ENCODE measurements around the gene TSC1.

The TSC1 gene

DNA sequence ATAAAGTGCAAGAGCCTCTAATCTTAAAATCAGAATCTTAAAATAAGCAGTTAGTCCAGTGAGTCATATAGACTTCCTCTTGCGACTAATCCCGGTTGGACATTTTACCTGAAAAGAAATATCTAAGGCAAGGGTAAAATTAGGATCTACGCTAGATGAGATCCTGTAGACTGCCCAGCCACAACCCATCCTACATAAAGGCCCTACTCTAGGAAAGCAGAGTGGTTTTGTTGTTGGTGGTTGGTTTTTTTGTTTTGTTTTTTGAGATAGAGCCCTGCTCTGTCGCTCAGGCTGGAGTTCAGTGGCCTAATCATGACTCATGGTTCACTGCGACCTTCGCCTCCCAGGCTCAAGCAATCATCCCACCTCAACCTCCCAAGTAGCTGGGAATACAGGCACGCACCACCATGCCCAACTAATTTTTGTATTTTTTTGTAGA, 6.9 kb downstream of the TSC1 start:
- no peak for DNase-seq (ENCODE audit: low read depth in 2 of 2)

DNA sequence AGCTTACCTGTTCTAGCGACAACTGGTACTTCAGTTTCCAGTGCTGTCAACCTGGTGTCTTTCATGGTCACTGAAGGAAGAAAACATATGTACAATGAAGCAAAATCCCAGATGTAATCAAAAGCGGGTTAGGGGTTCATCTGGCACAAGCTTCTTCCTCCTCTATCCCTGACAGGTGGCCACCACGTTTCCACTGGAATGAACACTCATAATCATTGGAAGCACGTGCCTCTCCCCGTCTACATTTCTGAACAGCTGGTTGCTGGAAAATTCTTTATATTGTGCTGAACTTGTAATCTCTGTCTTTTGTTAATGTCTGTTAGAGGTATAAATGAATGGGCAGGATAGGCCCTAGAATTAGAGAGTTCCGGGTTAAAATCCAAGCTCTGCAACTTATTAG, 9.4 kb downstream of the TSC1 start:
- no peak for DNase-seq (ENCODE audit: low read depth in 2 of 2)

DNA sequence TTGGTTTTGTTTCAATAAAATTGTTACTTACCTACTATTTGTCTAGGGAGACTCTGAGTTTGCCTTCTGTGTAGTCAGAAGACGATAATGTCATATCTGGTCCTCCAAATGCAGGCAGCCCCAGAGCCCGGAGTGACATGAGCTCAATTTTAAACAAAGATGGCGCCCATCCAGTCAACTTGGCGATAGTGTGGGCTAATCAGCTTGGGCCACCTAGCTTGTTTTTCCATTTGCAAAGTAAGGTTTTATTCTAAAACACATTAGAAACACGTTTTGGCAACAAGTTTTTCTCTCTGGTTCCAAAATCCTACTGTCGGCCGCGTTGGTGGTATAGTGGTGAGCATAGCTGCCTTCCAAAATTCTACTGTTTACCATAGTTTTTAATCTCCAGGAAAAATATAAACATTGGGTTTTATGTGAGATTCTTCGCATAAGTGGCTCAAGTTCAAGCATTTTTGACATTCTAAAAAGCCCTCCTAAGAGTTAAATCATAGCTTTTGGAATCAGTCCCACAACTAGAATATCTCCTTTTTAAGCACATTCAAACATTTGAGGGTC, 13.2 kb downstream of the TSC1 start:
- no peak for DNase-seq (ENCODE audit: low read depth in 2 of 2)

DNA sequence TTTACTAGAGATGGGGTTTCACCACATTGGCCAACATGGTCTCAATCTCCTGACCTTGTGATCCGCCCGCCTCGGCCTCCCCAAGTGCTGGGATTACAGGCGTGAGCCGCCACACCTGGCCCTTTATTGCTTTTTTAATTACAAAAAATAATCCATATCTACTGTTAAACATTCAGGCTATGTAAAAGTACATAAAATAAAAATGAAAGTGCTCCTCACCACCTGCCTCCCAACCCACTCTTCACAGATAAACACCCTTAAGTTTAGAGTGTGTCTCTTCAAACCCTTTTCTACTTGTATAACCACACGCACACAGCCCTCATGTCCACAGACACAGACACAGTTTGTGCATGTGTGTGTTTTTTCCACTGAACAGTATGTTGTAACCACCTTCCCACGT, 16.7 kb downstream of the TSC1 start:
- DNase-seq (ENCODE audit: low read depth in 2 of 2) = no peak

DNA sequence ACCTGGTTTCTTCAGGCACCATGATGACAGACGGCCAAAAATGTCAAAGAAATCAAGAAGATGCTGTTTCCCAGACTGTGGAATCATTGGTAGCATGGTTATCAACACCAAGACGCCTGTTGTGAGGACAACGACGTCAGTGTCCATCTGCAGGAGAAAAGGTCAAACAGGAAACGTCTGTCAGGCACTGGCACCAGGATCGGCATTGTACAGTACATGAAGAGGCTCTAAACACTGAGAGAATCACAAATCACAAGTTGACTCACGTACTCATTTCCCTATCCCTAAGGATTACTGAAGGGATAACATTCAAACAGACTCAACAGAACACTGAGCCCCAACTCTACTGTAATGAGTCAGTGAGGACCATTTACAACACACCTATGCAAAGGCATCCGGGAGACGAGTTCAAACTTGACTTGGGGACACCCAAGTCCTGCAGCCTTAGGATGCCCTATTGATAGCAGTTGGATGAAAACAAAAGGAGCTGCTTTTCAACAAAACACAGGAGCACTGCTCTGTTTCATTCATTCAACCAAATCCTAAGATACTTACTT, 21.0 kb downstream of the TSC1 start:
- DNase-seq (ENCODE audit: low read depth in 2 of 2) = no peak

DNA sequence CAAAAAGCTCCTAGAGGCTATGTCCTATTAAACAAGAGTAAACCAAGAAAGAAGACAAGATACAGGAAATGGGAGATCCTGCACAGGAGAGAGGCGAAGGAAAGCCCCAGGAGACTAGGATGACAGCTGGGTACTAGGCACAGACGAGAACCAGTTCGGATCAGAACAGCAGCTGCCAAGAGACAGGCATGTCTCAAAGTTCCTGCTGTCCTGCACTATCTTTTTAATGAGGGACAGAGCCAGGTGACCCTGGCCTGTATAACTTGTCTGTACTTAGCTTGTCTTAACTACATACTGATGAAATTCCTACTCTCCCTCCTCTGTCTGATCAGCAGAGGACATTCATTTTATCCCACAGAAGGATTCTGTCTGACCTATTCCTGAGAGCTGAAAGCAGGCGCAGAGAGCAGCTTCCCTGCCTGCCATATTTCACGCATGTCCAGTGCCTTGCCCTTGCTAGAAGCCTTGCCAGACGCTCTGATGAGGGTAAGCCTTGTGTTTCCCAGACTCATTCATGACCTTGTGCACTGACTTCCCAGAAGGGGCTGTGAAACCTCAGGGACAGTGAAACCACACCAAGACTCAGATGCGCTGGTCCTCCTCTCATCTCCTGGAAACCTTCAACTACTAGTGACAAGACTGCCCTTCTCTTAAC, 24.7 kb downstream of the TSC1 start:
- no peak for DNase-seq (ENCODE audit: low read depth in 2 of 2)

DNA sequence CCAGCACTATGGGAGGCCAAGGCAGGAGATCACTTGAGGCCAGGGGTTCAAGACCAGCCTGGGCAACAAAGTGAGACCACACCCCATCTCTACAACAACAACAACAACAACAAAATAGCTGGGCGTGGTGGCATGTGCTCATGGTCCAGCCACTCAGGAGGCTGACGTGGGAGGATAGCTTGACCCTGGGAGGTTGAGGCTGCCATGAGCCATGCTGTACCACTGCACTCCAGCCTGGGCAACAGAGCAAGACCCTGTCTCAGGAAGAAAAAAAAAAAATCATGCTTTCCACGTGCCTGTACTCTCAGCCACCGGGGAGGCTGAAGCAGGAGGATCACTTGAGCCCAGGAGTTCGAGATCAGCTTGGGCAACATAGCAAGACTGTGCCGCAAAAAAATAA, 29.5 kb downstream of the TSC1 start:
- no peak for DNase-seq (ENCODE audit: low read depth in 2 of 2)

DNA sequence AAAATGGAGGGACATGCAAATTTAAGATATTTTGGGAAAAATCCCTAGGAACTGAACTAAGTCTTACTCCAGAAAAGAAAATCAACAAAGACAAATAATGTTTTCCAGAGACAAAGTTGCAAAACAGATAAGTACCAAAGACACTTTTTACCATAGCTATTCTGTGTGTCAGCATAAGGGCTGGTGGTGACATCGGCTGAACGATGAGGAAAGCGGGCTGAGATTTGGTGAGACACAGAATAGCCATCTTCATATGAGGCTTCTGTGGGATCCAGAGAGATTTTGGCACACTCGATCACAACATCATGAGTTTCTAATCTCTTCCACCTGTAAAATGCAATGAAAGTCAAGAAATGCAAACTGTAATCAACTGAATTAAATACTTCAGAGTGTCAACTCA, 32.3 kb downstream of the TSC1 start:
- no peak for DNase-seq (ENCODE audit: low read depth in 2 of 2)

DNA sequence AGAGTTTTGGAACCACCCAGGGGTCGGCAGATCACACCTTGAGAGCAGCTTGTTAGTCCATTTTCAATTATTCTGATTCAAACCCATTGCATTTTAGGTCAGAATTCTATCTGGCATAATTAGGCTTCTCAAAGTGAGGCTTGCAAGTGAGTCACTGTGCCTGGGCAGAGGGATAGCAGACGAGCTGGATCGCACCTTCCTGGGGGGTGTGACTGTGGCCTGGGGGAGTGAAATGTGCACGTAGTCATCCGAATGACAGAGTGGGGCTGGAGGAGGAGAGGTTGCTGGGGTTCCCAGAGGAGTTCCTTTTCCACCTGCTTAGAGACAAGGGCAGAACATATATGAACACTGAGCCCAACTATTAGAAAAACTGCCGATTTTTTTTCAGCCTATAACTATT, 34.0 kb downstream of the TSC1 start:
- DNase-seq (ENCODE audit: low read depth in 2 of 2) = no peak

DNA sequence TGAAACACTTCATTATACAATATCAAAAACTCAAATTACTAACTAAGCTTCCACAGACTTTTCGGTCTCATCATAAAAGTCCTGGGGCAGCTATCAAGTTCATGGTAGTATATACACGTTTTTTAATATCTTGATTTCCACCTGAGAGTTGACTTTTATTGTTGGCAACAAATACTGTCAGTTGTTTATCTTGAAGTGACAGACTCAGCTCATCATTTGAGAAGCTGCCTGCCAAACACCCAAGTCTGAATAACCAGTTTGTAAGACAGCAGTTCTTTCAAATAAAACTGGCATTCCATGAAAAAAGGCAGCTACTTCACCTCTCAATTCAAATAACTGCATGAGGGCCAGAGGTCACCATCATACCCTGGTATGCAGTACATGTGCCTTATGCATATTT, 35.1 kb downstream of the TSC1 start:
- no peak for DNase-seq (ENCODE audit: low read depth in 2 of 2)

DNA sequence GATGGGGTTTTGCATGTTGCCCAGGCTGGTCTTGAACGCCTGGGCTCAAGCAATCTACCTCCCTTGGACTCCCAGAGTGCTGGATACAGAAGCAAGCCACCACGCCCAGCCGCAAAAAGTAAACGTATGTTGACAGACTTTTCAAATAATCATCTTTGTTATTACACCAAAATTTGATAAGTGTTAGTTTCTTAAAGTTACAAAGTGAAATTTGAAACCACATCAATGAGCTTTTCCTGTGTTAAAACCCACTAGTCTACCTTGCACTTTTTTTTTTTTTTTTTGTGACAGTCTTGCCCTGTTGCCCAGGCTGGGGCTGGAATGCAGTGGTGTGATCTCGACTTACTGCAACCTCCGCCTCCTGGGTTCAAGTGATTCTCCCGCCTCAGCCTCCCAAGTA, 35.8 kb downstream of the TSC1 start:
- no peak for DNase-seq (ENCODE audit: low read depth in 2 of 2)

DNA sequence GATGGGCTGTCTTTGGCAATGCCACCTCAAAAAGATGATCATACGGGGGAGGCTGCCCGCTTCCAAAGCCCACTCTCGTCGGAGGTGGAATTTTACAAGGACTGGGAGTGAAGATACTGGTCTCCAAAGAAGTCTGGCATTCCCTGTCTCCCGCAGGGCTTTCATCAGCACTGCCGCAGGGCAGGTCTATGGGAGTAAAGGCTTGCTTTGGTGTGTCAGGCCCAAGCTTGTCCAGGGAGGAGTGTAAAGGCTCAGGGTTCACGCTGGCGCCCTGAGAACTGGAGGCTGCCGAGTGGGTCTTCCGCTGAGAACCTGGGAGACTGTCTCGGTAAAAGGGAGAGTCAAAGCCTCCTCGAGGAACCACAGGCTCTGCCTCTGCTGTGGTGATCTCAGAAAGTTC, 38.7 kb downstream of the TSC1 start:
- DNase-seq (ENCODE audit: low read depth in 2 of 2) = no peak

DNA sequence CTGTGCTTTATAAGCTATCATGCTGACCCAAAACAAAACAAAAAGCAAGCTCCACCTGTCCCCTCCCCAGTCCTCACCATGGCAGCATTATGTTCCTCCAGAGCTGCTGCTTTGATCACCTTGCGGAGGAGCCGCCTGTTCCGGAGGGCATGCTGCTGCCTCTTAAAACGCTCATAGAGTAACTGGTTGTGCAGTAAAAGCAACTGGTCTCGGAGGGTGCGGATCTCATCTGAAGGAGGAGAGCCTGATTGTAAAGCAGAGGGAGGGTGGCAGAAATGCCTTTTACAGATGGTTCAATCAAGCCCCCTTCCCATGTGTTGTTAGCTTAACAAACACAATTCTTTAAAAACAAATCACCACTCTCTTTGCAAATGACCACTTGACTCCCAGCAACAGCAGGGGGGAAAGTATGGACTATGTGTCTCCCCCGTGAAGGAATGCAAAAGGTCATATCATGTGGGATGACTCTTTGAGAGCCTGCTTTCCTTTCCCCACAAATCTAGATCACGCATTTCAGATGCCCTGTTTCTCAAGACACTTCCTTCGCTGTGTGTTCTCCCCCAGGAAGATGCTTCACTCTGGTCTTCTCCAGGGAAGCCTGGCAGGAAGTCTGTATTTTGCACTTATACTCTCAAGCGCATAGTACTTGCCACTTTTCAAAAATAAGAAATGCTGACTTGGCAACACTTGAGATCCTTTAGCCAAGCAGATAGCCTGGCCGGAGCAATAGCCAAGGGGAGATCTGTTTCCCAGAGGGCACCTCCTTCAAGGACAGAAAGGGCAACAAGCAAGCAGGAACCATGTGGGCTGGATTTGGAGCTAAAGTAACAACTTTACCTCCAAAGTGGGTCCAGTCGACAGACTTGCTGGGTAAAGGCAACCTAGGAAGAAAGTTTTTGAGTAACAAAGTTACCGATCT, 40.6 kb downstream of the TSC1 start:
- DNase-seq (ENCODE audit: low read depth in 2 of 2) = no peak

DNA sequence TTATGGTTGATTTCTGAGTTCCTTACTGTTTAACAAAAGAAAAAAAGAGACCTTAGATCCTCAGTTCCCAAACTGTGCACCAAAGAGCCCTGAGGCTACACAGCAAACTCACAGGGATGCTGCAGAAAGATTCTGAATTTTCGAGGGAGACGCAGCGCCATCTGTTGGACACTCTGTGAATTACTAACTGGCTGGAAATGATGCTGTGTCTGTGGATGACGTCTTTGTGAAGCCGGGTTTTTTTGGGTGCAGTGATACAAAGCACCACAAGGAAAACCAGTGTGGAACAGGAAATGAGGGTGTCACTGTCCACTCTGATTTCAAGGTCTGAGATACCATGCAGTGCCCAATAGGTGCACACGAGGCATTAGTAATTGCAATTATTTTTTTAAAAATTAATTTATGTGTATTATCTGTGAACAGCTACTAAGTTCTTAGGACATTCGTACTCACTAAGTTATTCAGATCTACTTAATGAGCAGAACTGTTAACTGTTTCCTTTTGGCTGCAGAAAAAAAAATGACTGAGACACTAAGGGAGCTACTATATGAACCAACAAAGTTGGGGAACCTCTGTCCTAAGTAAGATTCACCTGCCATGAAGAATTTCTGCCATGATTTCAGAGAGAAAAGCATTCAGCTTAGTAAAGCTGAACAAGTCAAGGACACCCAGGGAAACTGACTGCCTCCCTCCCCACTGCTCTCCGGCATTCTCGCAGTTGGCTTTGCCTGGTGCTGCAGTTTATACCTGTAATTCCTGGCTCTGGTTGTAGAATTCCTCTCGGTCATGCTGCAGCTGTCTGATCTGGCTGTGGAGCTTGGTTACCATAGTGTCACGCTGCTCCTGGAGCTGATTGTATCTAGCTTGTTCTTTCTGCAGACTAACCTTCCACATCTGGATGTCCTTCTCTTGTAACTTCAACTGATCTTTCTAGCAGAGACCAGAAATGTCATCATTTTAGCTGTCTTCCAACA, 42.3 kb downstream of the TSC1 start:
- DNase-seq (ENCODE audit: low read depth in 2 of 2) = peak; percentile 63 to 66

DNA sequence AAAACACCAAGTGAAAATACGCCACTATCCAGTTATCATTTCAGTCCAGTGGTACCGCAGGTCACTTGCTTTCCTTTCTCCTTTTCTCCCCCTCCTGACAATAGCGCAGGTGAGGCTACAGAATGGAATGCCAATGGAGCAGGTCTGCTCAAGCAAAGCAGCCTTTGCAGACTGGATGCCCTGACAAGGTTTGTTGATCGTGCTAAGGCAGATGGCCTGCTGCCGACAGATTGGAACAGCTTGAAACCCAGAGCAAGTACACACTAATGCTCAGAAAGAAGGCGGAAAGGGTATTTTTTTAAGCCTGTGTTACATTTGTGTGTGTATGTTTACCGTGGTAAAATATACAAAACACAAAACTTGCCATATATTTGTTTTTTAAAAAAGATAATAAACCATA, 46.4 kb downstream of the TSC1 start:
- no peak for DNase-seq (ENCODE audit: low read depth in 2 of 2)

DNA sequence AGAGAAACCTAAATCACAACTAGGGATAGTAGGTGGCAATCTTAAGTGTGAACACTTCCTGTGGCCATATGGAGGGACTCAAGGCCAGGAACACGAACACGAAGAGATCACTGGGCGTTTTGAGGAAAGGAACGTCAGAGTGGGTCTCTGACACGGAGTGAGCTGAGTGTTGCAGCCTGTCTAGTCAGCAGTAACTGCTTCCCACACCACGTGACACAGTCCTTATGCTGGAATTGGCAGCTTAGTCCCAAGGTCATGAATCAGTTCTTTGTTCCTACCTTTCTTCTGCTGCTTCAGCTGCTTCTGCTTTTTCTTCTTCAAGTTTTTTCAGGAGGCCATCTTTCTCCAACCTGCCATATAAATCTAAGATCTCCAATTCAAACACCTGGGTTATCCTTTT, 47.5 kb downstream of the TSC1 start:
- DNase-seq (ENCODE audit: low read depth in 2 of 2) = no peak

DNA sequence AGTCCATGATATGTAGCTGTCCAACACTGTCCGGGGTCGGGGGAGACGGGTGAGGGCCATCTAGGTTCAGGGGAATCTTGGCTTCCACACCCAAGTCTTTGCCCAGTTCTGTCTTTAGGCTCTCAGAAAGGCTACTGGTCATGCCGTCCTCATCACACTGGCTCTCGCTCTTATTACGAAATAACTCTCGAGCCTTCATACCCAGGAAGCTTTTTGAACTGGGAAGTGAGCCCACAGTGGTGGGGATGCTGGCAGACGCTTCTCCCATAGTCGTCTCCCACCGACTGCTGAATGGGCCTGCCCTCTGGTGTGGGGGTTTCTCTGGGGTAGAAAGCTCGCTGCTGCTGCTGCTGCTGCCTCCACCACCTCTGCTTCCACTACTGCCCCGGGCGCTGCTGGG, 48.2 kb downstream of the TSC1 start:
- DNase-seq (ENCODE audit: low read depth in 2 of 2) = no peak

DNA sequence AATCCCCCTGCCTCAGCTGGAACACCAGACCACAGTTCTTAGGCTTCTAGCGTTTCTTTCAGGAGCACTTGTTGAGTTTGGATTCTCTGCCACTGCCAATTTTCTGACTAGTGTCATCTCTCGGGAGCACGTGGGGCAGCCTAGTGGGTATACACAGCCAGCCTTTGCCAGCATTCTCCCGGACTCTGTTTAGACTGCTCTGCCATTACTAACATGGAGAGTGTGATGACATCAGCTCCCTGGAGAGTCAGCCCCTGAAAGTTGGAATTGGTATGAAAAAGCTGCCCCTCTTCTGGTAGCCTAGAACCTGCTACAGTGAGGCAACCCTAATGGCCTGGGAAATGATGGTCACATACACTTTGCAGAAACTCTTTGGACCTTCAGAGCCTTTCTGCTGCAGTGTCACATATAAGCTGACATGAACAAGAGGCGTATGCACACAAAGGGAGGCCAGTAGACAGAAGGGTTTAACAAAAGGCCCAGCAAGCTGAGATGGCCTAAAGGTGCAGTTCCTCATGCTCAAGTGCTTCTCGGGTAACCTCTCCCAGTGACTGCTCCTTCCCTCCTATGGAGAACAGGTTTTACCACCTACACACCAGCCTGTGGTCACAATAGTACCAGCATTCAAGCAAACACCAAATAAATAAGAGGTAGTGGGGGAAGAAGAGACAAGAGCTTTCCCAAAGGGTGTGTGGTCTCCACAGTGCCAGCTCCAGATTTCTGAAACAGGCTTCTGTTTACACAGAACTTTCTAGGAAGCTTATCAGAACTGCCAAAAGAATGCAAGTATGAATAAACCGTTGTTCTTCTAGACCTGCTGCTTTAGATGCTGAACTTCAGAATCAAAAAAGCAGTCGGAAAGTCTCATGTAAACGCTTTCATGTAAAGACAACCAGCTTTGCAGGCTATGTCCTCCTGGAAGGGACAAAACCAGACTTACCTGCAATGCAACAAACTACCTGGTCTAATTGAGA, 49.3 kb downstream of the TSC1 start:
- no peak for DNase-seq (ENCODE audit: low read depth in 2 of 2)

DNA sequence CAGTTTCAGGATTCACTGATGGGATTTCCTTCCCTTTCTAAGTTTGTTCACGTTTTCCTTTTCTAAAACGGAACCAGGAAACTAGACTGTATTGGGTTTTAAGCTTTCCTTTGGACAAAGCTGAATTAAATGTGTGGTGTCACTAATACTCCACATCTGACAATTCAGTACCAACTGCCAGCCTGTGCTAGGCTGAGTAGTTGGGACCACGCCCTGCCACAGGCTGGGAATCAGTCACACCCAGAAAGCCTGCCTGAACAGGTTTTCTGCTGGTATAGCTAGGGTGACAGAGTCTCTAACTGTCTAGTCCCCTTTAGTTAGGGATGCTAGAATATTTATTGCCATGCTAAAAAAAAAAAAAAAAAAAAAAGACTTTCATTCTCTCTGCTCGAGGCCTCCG, 50.1 kb downstream of the TSC1 start:
- no peak for DNase-seq (ENCODE audit: low read depth in 2 of 2)

DNA sequence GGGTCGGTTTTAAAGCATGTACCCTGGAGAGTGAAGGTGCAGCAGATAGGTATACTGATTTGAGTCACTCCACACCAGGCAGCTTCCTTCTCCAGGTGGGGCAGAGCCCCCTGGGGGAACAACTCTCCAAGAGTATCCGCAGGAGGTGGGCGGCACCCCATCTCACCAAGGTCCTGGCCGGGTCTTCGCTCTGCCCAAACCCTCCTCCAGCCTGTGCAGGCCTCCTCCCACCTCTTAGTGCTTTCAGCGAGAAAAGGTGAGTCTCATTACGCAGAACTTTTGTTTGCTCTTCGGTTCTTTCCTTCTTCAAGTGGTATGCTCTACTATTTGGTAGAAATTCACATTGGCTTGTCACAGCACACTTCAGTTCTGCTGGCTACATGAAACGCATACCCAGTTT, 52.0 kb downstream of the TSC1 start:
- no peak for DNase-seq (ENCODE audit: low read depth in 2 of 2)
